Mesothelial cell of epicardium (in vitro differentiated cells): Measurements from ENCODE around the gene DNA2. TPM values are rescaled to one million over a fixed set of nuclear protein-coding genes. Genes with fewer than 3 reads are reported as not detected.

Experiments used
- DNase-seq, 2 experiments: peaks; one replicate each; pipeline ENCODE4 v3.0.0; 2021; ENCODE audit warnings: low spot score in 2 of 2; ENCODE audit not compliant: unreplicated experiment in 2 of 2
- H3K27ac Mint-ChIP-seq: 2 replicates; pipeline ENCODE4 v1.8.0; 2021; ENCODE audit warnings: mixed read lengths
- H3K27me3 Mint-ChIP-seq: 2 replicates; pipeline ENCODE4 v1.8.0; 2021; ENCODE audit warnings: low read depth, mixed read lengths
- H3K36me3 Mint-ChIP-seq: 2 replicates; pipeline ENCODE4 v1.8.0; 2021; ENCODE audit warnings: mixed read lengths
- H3K4me1 Mint-ChIP-seq: 2 replicates; pipeline ENCODE4 v1.8.0; 2021; ENCODE audit warnings: mixed read lengths
- H3K4me3 Mint-ChIP-seq: 2 replicates; pipeline ENCODE4 v1.8.0; 2021; ENCODE audit warnings: mild to moderate bottlenecking, moderate library complexity, mixed read lengths
- H3K9me3 Mint-ChIP-seq: 2 replicates; pipeline ENCODE4 v1.8.0; 2021; ENCODE audit warnings: mixed read lengths
- total RNA-seq: library from RNA; stranded (reverse); gene quantifications from 3 replicates; pipeline ENCODE4 v1.2.1, GENCODE V29; 2021
- TF ChIP-seq, protein P1 (sequence below): fragments of 200-600 bp; sonication (generic); IDR thresholded peaks from one replicate; pipeline ENCODE4 v1.5.0; 2021; ENCODE audit warnings: antibody characterized with exemption; ENCODE audit not compliant: unreplicated experiment

DNA2 gene
- total RNA-seq, 1 donor from 2014 or later, result 14.4 TPM

DNA sequence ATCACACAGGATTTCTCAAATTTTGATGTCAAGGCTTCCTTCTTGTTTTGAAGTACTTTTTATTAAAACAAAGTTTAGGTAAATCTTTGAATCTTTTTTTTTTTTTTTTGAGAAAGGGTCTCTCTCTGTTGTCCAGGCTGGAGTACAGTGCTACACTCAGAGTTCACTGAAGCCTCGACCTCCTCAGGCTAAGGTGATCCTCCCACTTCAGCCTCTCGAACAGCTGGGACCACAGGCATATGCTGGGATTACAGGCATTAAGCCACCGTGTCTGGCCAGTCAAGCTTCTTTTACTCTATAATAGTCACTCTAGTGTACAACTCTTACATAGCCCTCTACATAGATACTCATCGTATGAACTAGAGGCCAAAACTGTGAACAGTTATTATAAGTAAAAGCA lies 68.1 kb downstream of the DNA2 start:
- H3K4me3 Mint-ChIP-seq, result no peak overlapping the region
- H3K9me3 Mint-ChIP-seq, result no peaks in the 10 kb centered on the region
- peaks cover 19% of the 10 kb centered on the region for H3K4me1 Mint-ChIP-seq
- no peak for DNase-seq
- H3K36me3 Mint-ChIP-seq, result peaks cover 11% of the 10 kb centered on the region
- no peaks in the 10 kb centered on the region for H3K27me3 Mint-ChIP-seq
- TF ChIP-seq, protein P1, sequence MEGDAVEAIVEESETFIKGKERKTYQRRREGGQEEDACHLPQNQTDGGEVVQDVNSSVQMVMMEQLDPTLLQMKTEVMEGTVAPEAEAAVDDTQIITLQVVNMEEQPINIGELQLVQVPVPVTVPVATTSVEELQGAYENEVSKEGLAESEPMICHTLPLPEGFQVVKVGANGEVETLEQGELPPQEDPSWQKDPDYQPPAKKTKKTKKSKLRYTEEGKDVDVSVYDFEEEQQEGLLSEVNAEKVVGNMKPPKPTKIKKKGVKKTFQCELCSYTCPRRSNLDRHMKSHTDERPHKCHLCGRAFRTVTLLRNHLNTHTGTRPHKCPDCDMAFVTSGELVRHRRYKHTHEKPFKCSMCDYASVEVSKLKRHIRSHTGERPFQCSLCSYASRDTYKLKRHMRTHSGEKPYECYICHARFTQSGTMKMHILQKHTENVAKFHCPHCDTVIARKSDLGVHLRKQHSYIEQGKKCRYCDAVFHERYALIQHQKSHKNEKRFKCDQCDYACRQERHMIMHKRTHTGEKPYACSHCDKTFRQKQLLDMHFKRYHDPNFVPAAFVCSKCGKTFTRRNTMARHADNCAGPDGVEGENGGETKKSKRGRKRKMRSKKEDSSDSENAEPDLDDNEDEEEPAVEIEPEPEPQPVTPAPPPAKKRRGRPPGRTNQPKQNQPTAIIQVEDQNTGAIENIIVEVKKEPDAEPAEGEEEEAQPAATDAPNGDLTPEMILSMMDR, result no peak
- no peak overlapping the region for H3K27ac Mint-ChIP-seq

DNA sequence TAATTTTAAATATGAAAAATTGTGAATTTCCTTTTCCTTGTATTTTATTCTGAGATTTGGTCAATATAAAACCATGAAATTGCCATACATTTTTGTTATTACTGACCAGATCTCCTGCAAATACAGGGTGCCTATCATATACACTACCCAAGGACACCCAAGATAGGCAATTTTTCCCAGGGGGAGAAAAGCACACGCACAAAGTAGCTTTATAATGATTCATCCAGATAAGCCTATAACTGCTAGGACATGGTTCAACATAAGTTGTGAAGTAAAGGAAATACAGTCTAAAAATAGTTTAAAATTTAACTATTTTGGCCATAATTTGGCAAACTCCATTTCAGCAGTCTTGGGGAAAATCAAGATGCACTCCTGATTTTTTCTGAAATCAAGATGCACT lies 69.5 kb downstream of the DNA2 start:
- Mint-ChIP-seq H3K4me1 (peaks cover 17% of the 10 kb centered on the region), H3K9me3 (no peaks in the 10 kb centered on the region), H3K27me3 (no peaks in the 10 kb centered on the region), H3K4me3 (no peak overlapping the region), H3K27ac (no peak overlapping the region), H3K36me3 (peaks cover 11% of the 10 kb centered on the region)
- DNase-seq, result no peak
- TF ChIP-seq, protein P1, result no peak

DNA sequence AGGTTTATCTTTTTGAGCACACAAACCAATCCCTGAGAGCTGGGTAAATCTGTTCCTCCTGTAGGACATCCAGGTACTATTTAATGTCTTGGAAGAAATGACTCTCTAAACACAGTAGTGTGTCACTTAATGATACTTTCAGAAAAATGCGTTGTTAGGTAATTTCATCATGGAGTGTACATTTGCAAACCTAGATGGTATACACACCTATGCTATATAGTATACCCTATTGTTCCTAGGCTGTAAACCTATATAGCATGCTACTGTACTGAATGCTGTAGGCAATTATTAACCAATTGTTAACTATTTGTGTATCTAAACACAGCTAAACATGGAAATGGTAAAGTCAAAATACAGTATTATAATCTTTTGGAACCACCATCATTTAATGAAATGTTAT lies 74.8 kb downstream of the DNA2 start:
- Mint-ChIP-seq H3K27ac (no peak overlapping the region), H3K4me3 (no peak overlapping the region), H3K36me3 (peaks cover 25% of the 10 kb centered on the region), H3K9me3 (no peaks in the 10 kb centered on the region), H3K4me1 (no peaks in the 10 kb centered on the region), H3K27me3 (no peaks in the 10 kb centered on the region)
- no peak for DNase-seq
- TF ChIP-seq, protein P1, result no peak

DNA sequence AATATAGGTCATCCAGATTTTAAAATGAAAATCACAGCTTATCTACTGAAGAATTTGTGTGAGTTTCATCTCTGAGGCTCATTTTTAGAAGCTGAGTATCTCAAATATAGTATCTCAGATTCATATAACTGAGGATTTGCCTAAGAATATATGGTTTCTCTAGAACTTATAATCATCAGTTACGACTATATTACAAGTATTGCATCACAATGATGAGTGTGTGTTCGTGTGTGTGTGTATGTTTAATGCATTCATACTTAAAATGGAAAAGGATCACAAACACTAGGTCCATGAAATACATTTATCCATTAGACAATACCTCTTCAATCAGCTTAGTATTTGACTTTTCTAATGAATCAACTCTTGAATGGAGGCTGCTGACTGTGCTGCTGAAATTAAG lies 86.0 kb downstream of the DNA2 start:
- Mint-ChIP-seq H3K36me3 (peaks cover 32% of the 10 kb centered on the region), H3K27ac (no peak overlapping the region), H3K27me3 (no peaks in the 10 kb centered on the region), H3K9me3 (no peaks in the 10 kb centered on the region), H3K4me3 (no peak overlapping the region), H3K4me1 (no peaks in the 10 kb centered on the region)
- TF ChIP-seq, protein P1, result no peak
- no peak for DNase-seq

DNA sequence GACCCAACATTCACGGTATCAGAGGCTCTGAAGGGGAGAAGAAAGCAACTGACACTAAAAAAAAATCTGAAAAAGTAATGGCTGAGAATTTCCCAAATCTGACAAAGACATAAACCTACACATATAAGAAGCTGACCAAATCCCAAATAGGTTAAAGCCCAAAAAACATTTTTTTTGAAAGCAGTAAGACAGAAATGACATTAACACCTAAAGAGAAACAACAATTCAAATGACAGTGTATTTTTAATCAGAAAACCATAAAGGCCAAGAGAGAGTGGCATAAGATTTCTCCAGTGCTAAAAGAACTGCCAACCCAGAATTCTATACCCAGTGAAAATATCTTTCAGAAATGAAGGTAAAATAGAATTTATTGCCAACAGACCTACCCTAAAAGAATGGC lies 100.2 kb downstream of the DNA2 start:
- H3K4me1 Mint-ChIP-seq, result no peaks in the 10 kb centered on the region
- no peak for DNase-seq
- TF ChIP-seq, protein P1, result no peak
- H3K4me3 Mint-ChIP-seq, result no peak overlapping the region
- peaks cover 50% of the 10 kb centered on the region for H3K36me3 Mint-ChIP-seq
- H3K27ac Mint-ChIP-seq, result no peak overlapping the region
- no peaks in the 10 kb centered on the region for H3K27me3 Mint-ChIP-seq
- peaks cover 24% of the 10 kb centered on the region for H3K9me3 Mint-ChIP-seq

DNA sequence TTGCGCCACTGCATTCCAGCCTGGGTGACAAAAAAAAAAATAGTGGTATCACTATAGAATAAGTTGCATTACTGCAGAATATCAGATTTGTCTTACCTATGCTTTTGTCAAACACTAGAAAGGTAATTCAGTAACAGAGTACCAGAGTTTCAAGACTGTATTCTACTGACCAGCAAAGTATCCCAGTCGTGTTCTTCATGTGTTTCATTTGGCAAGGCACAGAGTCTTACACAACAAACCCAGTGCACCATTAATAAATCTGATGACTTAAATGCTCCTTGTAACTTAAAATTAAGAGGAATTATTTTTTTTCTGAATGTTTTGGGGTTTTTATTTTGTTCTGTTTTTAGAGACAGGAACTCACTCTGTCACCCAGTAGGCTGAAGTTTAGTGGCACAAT lies 104.7 kb downstream of the DNA2 start:
- TF ChIP-seq, protein P1, result no peak
- no peak overlapping the region for H3K27ac Mint-ChIP-seq
- peaks cover 9% of the 10 kb centered on the region for H3K9me3 Mint-ChIP-seq

More for the DNA sequence above, 104.7 kb downstream of the DNA2 start:
- Mint-ChIP-seq H3K36me3 (peaks cover 39% of the 10 kb centered on the region), H3K27me3 (no peaks in the 10 kb centered on the region), H3K4me3 (no peak overlapping the region), H3K4me1 (no peaks in the 10 kb centered on the region)
- no peak for DNase-seq
